Muscle of arm (tissue), 12 donors: ENCODE results near the gene WDFY2. TPM values are rescaled to one million over a fixed set of nuclear protein-coding genes. Genes with fewer than 3 reads are reported as not detected.
"Not testable (repeated sequence)": the region's sequence is repeated elsewhere in the genome, so short reads cannot be mapped to it uniquely, and the experiment has no call there.

Source experiments
- DNase-seq: peaks from one replicate; pipeline ENCODE4 v3.0.0-alpha.2; 2013
- polyA plus RNA-seq, 12 donors: library from polyadenylated mRNA; unstranded; fragments of 120-200 nt; gene quantifications; one replicate each; pipeline ENCODE4 v1.2.1, GENCODE V29; 2013; ENCODE audit not compliant: insufficient read length in 12 of 12

The WDFY2 gene
- polyA plus RNA-seq, 12 donors = 5.5 to 29.5 (median 9.5) TPM; not detected in 1

DNA sequence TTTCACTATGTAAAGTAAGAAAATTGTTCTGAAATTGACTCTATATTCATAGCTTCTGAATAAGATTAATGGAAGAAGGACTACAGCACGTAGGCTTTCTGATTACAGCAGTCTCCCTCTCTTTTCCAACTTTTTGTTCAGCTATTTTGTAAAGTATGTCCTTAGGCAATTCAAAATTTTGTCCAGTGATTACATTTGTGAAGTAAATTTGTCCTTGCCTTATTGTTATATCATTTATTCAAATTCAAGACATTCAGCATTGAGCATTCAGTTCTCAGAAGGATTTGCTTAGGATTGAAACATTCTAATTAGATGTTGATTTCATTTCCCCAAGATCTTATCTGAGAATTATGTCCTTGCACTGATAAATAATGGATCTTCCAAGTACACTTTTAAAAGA is 76.6 kb downstream of the WDFY2 start:
- no peak for DNase-seq

- DNase-seq = no peak
These were observed 80.0 kb downstream of the WDFY2 start for GRCh38 chr13:51663973-51664957.

DNA sequence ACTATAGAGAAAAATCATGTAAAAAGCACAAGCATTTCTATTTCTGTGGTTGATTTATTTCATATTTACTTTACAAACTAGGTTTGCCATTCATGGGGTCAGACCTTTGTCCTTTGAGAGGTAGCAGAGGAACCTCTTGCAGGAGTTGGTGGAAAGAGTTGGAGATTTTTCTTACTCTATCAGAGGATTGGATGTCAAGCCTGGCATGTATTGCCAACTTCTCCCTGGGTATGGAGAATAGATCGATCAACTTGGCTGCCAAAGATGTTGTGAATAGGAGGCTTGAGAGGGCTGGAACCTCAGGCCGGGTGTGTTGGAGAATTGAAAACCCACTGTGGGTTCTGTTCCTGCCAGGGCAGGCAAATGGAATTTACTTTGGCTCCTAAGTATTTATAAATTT is 81.2 kb downstream of the WDFY2 start:
- DNase-seq = no peak

DNA sequence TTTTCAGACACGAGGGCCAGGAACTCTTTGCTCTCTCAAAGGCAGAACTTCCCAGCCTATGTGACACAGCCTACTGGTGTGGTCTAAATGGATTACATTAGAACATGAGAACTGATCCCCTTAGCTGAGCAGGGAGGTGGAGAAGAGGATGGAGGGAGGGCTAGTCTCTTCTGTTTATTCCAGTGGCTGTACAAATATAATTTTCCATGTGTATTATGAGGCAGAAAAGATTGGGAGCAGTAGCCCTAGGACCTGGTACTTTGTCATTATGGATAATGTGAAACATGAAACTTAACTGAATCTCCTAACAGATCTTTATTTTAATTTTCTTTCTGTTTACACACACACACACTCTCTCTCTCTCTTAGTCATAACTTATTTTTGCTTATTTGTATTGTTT is 82.1 kb downstream of the WDFY2 start:
- DNase-seq = no peak

DNA sequence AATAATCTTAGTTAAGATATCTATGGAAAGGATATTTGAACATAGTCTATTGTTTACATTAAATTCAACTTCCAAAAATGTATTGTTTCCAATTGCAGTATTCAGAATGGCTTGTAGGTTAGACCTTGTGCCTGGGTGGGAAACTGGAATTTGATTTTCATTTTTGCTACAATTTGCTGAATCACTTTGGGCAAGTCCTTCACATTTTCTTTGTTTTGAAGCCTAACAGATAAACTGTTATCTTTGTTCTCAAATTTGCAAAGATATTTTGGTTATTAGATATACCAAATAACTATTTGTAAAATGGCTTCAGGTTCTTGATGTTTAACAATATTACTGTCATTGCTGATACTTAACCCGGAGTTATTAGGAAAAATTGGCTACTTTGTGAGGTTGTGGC is 82.6 kb downstream of the WDFY2 start:
- no peak for DNase-seq

GRCh38 chr13:51668580-51669195 is 84.4 kb downstream of the WDFY2 start:
- DNase-seq = no peak

- no peak for DNase-seq
These were observed 88.9 kb downstream of the WDFY2 start for GRCh38 chr13:51673165-51673564.

DNA sequence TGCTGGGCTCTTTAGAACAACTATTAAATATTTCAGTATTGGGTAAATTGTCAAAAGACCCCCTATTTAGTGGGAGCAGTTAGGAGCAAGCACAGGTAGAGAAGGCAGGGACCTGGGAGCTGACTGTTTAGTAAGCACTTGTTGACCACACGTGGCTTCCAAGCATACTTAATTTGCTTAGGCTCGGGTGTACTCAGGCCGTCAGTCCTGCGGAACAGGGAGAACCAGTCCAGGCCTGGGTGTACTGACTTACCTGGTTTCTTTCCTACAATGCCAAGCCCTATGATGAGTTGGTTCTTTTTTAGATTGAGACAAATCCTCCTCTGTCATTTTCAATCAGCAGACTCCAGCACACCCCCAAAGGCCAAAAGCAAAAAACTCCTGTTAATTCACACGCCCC is 90.0 kb downstream of the WDFY2 start:
- DNase-seq = no peak

GRCh38 chr13:51675385-51675784 is 91.1 kb downstream of the WDFY2 start:
- no peak for DNase-seq

DNA sequence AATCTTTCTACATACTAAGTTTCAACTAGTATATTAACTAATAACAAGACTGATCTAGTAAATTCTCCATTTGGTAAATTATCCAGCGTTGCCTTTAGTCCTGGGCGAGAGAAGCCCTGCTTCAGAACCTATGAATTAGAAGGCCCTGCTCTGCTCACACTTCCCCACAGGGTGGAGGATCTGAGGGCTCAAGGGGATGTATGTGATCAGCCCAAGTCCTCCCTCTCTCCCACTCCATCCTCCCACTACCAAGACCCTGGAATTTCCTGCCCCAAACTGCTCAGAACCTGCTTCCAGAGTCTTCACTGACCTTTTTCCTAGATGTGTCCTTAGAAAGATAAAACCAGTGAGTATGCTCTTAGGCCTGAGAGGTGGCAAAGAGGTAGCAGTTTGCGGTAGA is 91.6 kb downstream of the WDFY2 start:
- no peak for DNase-seq

DNA sequence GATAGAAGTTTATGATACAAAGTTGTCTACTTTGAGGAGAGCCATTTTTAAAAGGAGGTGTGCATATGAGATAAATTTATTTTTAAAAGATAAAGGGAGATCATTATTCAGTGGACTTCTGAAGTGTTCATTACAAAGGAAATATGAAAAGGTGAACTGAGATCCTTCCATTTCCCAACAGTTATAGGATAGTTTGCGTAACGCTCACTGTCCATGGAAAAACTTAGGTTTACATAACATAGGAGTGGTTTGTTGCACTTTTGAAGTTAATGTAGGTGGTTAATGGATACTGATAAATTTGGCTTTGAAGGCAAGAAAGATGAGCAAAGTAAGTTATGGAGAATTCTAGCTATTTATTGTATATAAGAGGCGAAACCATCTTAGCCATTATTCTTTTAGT is 92.5 kb downstream of the WDFY2 start:
- DNase-seq = no peak

- DNase-seq = no peak
These were observed 94.2 kb downstream of the WDFY2 start for GRCh38 chr13:51678420-51678819.

DNA sequence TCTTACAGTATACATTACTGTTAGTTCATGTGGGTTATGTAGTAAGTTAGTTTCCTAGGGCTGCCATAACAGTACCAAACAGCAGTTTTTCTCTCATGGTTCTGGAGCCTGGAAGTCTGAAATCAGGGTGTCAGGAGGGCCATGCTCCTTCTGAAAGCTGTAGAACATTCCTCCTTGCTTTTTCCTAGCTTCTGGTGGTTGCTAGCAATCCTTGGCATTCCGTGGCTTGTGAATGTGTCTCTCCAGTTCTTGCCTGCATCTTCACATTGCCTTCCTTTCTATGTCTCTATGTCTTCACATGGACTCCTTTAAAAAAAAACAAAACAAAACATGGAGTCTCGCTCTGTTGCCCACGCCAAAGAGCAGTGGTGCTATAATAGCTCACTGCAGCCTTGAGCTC is 95.4 kb downstream of the WDFY2 start:
- DNase-seq = no peak

GRCh38 chr13:51681037-51681678 is 96.9 kb downstream of the WDFY2 start:
- no peak for DNase-seq

- DNase-seq = no peak
These were observed 98.4 kb downstream of the WDFY2 start for GRCh38 chr13:51682686-51683085.

DNA sequence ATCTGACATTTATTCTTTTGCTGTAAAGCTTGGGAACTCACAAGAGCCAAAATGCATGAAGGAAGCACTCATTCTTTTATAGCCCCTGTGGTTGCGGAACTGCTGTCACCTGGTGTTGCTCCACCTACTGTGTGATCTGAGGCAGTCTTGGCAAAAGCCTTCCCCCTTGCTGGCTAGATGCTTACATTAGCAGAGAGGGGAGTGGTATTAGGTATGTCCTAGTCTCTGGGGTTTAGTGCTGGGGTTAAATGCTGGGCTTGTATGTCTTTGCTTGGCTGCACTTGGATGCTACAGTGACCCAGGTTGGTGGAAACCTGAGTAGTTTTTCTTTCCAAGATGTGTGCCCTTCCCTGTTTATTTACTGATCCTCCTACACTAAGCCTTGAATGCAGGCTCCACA is 99.3 kb downstream of the WDFY2 start:
- DNase-seq = no peak

- DNase-seq = no peak
These were observed 99.8 kb downstream of the WDFY2 start for GRCh38 chr13:51684076-51684475.

- no peak for DNase-seq
These were observed 103.9 kb downstream of the WDFY2 start for GRCh38 chr13:51687947-51688714.

DNA sequence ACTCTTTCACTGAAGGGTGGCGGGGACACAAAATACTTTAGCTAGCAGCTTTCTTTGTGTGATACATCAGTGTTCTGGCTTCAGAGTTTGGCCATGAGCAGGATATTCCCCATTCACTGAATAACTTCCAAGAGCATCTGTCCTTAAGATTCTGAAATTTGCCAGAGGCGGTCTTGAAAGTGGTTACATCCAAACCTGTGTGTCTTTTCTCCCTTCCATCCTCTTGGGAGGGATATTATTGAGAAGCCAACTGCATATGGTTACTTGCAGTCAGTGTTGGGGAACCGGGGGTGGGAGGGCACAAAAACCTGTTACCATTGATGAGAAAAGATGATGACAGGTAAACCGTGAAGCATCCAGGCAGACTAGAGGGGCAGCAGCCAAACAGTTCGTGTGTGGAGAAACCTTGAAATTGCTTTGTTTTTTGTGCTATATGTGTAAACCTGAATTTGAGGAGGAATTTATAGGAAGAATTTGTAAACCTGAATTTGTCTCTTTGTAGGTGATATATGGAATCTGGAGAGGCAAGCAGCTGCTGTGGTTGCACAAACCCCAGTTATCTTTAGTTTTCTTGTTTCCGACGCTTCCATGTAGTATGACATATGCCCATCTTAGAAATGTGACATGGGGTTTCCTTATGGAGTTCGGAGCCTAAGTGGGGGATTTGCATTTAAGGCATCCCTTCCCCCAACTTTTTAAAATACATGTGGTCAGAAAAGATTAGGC is 104.8 kb downstream of the WDFY2 start:
- DNase-seq = peak; percentile 40

DNA sequence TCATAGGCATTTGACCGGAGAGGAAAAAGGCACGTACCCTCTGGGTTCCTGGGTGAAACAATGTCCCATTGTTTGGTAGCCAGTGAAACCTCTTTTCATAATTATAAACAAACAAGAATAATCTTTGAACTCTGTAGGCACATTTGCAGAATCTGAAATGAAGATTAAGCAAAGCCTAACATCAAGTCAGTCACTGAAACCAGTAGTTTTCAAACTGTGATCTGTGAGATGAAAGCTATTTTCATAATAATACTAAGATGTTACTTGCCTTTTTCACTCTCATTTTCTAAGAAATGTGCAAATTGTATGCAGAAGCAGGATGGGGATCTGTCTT is 105.4 kb downstream of the WDFY2 start:
- no peak for DNase-seq

- not testable (repeated sequence) for DNase-seq
These were observed 111.4 kb downstream of the WDFY2 start for GRCh38 chr13:51695677-51696076.
